Activated CD8-positive, alpha-beta T cell treated with anti-CD3 and anti-CD28 coated beads for 36 hours (primary cell): ENCODE results near the gene TGFBR2. TPM values are rescaled to one million over a fixed set of nuclear protein-coding genes. Genes with fewer than 3 reads are reported as not detected.

Experiments used
- ATAC-seq: fragments of 200-7000 bp; cut with Tn5 transposase; one replicate; pipeline ENCODE4 v1.10.0; 2021; ENCODE audit warnings: mild to moderate bottlenecking, moderate library complexity
- CTCF ChIA-PET: fragments of 350-600 bp; sonication (Branson Sonifier 250); formaldehyde crosslinking; loops from one replicate; lab custom pipeline; 2021; ENCODE audit warnings: antibody characterized with exemption; lab: Charles Lee
- POLR2A ChIA-PET: fragments of 350-600 bp; sonication (Branson Sonifier 250); formaldehyde crosslinking; loops from one replicate; lab custom pipeline; 2021; ENCODE audit warnings: antibody characterized with exemption; lab: Charles Lee
- DNase-seq: peaks from one replicate; pipeline ENCODE4 v3.0.0-alpha.2; 2020
- H3K27ac Mint-ChIP-seq: one replicate; pipeline ENCODE4 v1.8.0; 2021; ENCODE audit warnings: mild to moderate bottlenecking, mixed read lengths
- H3K27me3 Mint-ChIP-seq: one replicate; pipeline ENCODE4 v1.8.0; 2021; ENCODE audit warnings: mixed read lengths
- H3K36me3 Mint-ChIP-seq: one replicate; pipeline ENCODE4 v1.8.0; 2021; ENCODE audit warnings: low read depth, mixed read lengths
- H3K4me1 Mint-ChIP-seq: one replicate; pipeline ENCODE4 v1.8.0; 2021; ENCODE audit warnings: low read depth, mixed read lengths
- H3K4me3 Mint-ChIP-seq: one replicate; pipeline ENCODE4 v1.8.0; 2021; ENCODE audit warnings: mild to moderate bottlenecking, moderate library complexity, mixed read lengths
- H3K9me3 Mint-ChIP-seq: one replicate; pipeline ENCODE4 v1.8.0; 2021; ENCODE audit warnings: mixed read lengths
- intact Hi-C: fragments of 100-400 bp; cut with micrococcal nuclease; formaldehyde crosslinking; loops from one replicate; pipeline ENCODE4 v1.10.0; 2022
- total RNA-seq, 2 experiments: library from RNA; stranded (reverse); gene quantifications; one replicate each; pipeline ENCODE4 v1.2.3, GENCODE V29; 2021
- TF ChIP-seq, protein P1 (sequence below): fragments of 200-600 bp; IDR thresholded peaks from one replicate; pipeline ENCODE4 v1.8.0; 2022; ENCODE audit warnings: antibody characterized with exemption, mild to moderate bottlenecking

The TGFBR2 gene
- total RNA-seq, 2 experiments from 2014 or later: 49.1 to 50.0 TPM

DNA sequence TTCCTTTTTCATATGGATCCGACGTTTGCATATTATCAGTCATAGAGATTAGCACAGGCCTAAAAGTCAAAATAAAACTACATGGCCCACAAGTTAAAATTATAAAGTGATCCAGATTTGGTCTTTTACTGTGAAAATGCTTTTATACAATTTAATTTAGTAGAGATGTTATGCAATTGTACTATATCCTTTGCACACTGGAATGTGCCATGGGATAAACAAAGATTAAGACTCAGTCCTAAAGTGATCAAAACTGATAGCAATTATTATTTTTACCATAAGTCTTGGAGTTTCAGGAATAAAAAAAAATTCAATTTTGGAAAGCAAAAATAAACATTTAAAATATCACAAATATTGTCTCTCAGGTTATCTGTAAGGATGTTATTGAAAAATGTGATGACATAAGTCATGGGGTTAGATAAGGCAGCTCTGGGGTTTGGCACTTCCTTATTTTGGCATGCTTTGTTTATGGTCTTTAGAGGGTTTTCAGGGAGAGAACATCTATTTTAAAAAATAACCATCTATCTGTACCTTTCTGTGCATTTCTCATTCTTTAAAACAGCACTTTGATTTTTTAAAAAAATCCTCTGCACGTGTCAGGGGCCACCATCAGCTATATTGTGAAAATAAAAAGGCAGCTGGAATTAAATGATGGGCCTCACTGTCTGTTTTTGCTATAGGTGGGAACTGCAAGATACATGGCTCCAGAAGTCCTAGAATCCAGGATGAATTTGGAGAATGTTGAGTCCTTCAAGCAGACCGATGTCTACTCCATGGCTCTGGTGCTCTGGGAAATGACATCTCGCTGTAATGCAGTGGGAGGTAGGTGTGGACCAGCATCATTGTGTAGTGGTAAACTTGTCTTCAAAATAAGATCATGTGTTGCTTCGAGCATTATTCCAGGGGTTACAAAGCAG, 67.3 kb downstream of the TGFBR2 start:
- DNase-seq (no peak), ATAC-seq (no peak)
- Mint-ChIP-seq H3K27me3 (no peaks in the 10 kb centered on the region), H3K4me1 (peaks cover 90% of the 10 kb centered on the region), H3K9me3 (no peaks in the 10 kb centered on the region), H3K4me3 (no peak overlapping the region), H3K27ac (peak overlapping the region; percentile 31), H3K36me3 (peaks cover 95% of the 10 kb centered on the region)
- intact Hi-C loops: no loop called here
- TF ChIP-seq, protein P1, sequence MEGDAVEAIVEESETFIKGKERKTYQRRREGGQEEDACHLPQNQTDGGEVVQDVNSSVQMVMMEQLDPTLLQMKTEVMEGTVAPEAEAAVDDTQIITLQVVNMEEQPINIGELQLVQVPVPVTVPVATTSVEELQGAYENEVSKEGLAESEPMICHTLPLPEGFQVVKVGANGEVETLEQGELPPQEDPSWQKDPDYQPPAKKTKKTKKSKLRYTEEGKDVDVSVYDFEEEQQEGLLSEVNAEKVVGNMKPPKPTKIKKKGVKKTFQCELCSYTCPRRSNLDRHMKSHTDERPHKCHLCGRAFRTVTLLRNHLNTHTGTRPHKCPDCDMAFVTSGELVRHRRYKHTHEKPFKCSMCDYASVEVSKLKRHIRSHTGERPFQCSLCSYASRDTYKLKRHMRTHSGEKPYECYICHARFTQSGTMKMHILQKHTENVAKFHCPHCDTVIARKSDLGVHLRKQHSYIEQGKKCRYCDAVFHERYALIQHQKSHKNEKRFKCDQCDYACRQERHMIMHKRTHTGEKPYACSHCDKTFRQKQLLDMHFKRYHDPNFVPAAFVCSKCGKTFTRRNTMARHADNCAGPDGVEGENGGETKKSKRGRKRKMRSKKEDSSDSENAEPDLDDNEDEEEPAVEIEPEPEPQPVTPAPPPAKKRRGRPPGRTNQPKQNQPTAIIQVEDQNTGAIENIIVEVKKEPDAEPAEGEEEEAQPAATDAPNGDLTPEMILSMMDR: no peak
- POLR2A ChIA-PET: no interaction called here
- CTCF ChIA-PET: interaction anchor here (1.2 to 1.6 kb wide), 2 partner anchors 9 to 67 kb away, joined by 4 read pairs; partner anchors contain the start of gene TGFBR2

DNA sequence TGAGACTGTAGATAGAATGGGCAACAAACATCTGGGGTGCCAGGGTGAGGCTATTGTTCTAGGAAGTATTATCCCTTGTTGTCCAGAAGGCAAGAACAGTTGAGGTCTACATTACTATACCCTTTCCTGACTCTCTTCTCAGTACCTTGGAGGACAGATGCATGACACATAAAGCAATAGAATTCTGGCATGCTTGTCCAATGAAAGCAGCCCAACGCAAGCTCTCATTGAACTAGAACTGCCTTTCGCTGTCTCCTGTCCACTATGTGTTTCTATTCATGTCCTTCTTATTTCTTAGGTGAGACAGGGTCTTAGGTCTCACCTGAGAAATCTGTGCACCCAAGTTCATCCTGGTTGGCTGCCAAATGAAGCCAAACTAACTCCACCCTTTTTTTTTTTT, 68.6 kb downstream of the TGFBR2 start:
- TF ChIP-seq, protein P1: no peak
- Mint-ChIP-seq H3K27ac (peak overlapping the region; percentile 31), H3K27me3 (no peaks in the 10 kb centered on the region), H3K4me3 (no peak overlapping the region), H3K4me1 (peaks cover 89% of the 10 kb centered on the region), H3K36me3 (peaks cover 92% of the 10 kb centered on the region), H3K9me3 (no peaks in the 10 kb centered on the region)
- intact Hi-C loops: no loop called here
- ChIA-PET CTCF (interaction anchor here (1.6 kb wide), 1 partner anchor 68 kb away, joined by 4 read pairs; the partner anchor contains the start of gene TGFBR2), POLR2A (interaction anchor here (0.9 kb wide), 1 partner anchor 11 kb away, joined by 3 read pairs; no protein-coding TSS in a partner anchor)
- ATAC-seq (no peak), DNase-seq (no peak)

DNA sequence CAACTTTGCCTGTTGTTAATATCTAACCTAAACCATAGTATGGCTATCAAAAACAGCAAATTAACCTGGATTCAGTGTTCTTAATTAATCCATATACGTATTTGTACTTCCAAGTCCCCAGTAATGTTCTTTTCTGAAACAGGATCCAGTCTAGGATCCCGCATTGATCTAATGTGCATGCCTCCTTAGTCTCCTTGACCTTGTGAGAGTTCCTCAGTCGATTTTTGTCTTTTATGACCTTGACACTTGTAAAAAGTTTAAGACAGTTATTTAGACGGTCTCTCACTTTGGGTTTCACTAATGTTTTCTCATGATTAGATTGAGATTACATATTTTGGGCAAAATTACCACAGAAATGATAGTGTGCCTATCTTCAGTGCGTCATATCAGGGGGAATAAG, 69.4 kb downstream of the TGFBR2 start:
- ATAC-seq (no peak), DNase-seq (no peak)
- intact Hi-C loops: no loop called here
- H3K36me3 Mint-ChIP-seq: peaks cover 91% of the 10 kb centered on the region
- peaks cover 90% of the 10 kb centered on the region for H3K4me1 Mint-ChIP-seq
- ChIA-PET CTCF (interaction anchor here (1.6 kb wide), 1 partner anchor 69 kb away, joined by 4 read pairs; the partner anchor contains the start of gene TGFBR2), POLR2A (interaction anchor here (2.2 to 2.4 kb wide), 2 partner anchors 9 to 69 kb away, joined by 6 to 10 read pairs; partner anchors contain the start of gene TGFBR2)
- peak overlapping the region; percentile 80 for H3K27ac Mint-ChIP-seq
- H3K4me3 Mint-ChIP-seq: no peak overlapping the region
- TF ChIP-seq, protein P1: no peak
- no peaks in the 10 kb centered on the region for H3K27me3 Mint-ChIP-seq
- H3K9me3 Mint-ChIP-seq: no peaks in the 10 kb centered on the region

DNA sequence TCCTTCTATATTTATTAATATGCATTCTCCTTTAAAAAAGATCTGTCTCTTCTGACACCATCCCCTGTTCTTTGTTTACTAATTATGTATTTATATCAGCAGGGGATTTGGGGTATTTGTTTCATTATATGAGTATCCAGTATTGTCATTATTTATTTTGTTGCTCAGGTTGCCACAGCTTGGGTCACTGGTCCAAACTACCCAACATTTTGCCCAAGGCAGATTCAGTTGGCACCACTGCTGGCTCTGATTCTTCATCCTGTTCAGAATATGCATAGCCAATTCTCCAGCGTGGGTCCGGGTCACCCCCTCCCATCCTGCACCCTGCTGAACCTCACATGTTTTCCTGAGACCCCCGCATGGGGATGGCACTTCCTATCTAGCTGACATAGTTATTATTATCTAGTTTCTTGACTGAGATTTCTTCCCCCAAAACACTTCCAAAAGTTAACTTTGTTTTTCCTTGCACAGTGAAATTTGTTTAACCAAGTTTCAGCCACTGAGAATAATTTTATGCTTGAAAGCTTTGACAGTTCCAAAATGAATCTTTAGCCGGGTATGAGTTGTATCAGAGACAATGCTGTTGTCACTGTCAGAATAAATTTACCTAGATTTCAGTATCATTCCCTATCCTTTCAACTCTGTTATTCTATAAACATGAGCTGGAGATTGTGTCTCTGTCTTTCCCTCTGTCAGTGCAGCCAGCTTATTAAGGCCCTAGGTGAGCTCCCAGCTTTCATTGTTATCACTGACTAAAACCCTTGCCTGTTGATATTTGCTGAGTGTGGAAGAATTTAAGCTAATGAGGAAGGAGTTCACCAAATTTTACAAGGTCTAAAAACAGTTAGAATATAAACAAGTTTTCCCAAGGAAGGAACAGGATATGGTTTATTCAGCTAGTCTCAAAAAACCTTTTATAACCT, 70.3 kb downstream of the TGFBR2 start:
- no peaks in the 10 kb centered on the region for H3K9me3 Mint-ChIP-seq
- H3K4me1 Mint-ChIP-seq: peaks cover 90% of the 10 kb centered on the region
- intact Hi-C loops: no loop called here
- ChIA-PET POLR2A (interaction anchor here (0.6 to 2.4 kb wide), 7 partner anchors 9 to 328 kb away, joined by 3 to 10 read pairs (median 3); partner anchors contain the start of gene TGFBR2), CTCF (interaction anchor here (0.8 to 1.4 kb wide), 5 partner anchors 16 to 47 kb away, joined by 3 to 4 read pairs (median 3); no protein-coding TSS in a partner anchor)
- no peak overlapping the region for H3K4me3 Mint-ChIP-seq
- H3K36me3 Mint-ChIP-seq: peaks cover 90% of the 10 kb centered on the region
- no peaks in the 10 kb centered on the region for H3K27me3 Mint-ChIP-seq
- TF ChIP-seq, protein P1: no peak
- no peak for ATAC-seq
- H3K27ac Mint-ChIP-seq: peak overlapping the region; percentile 80
- DNase-seq: no peak
